Tibial artery (tissue), 4 donors: ENCODE data around the gene GDPD1.
"Not testable (repeated sequence)": the region's sequence is repeated elsewhere in the genome, so short reads cannot be mapped to it uniquely, and the experiment has no call there.

ENCODE experiments used
- DNase-seq, 2 donors: peaks; one replicate each; pipeline ENCODE4 v3.0.0-alpha.2; 2019
- H3K27ac ChIP-seq, 2 donors: fragments of 200-600 bp; sonication (generic) in 1 of 2; 1 replicate in 1 of 2; 2 replicates in 1 of 2; pipeline ENCODE4 v1.5.1; 2018 to 2019; ENCODE audit warnings: mild to moderate bottlenecking in 1 of 2
- H3K27me3 ChIP-seq, 2 donors: fragments of 200-600 bp; sonication (generic) in 1 of 2; one replicate each; pipeline versions ENCODE4 v1.5.1 to v1.6.0; 2016 to 2019
- H3K36me3 ChIP-seq, 3 donors: fragments of 200-600 bp; sonication (generic) in 2 of 3; one replicate each; pipeline ENCODE4 v1.5.1; 2016 to 2019; ENCODE audit warnings: mild to moderate bottlenecking in 2 of 3
- H3K4me1 ChIP-seq, 4 donors: fragments of 200-600 bp; sonication (generic) in 2 of 4; 1 replicate in 3 of 4; 2 replicates in 1 of 4; pipeline ENCODE4 v1.5.1; 2016 to 2019
- H3K4me3 ChIP-seq, 2 donors: fragments of 200-600 bp; sonication (generic) in 1 of 2; 1 replicate in 1 of 2; 2 replicates in 1 of 2; pipeline ENCODE4 v1.5.1; 2018 to 2019; ENCODE audit warnings: mild to moderate bottlenecking in 2 of 2
- H3K9me3 ChIP-seq, 3 donors: fragments of 200-600 bp; sonication (generic) in 1 of 3; one replicate each; pipeline ENCODE4 v1.5.1; 2016 to 2019
- CTCF ChIP-seq, 2 experiments: fragments of 200-600 bp in 1 of 2; fragments of 450-650 bp in 1 of 2; IDR thresholded peaks; one replicate each; pipeline ENCODE4 v1.5.1; 2017 to 2019; ENCODE audit warnings: antibody characterized with exemption in 2 of 2, mild to moderate bottlenecking in 1 of 2, moderate library complexity in 1 of 2
- intact Hi-C: fragments of 100-400 bp; cut with DNase I; formaldehyde crosslinking; loops from one replicate; pipeline ENCODE4 v1.15.0; 2023; ENCODE audit warnings: low total_unique reads

Gene GDPD1

DNA sequence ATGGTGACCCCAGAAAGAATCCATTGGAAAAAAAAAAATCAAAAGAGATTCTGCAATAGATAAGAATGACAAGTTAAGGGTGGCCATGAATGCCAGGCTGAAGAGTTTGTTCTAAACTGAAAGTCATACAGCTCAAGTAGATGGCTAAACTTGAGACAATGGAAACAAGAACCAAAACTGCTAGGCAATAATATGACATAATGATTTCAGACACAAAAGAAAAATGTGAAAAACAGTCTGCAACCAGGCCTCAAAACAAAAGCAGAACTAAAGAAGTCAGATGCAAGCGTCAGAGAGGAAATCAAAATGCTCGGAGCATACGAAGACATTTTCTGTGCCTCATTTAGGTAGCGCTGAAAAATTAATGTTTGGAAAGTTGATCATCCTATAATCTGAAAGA is 56.7 kb downstream of the GDPD1 start:
- no peak for DNase-seq
- Histone ChIP-seq H3K27me3 (no peaks in the 10 kb centered on the region), H3K4me3 (no peak overlapping the region), H3K27ac (no peak overlapping the region), H3K36me3 (peaks cover 0 to 9% (median 0%) of the 10 kb centered on the region in 3 donors), H3K4me1 (no peaks in the 10 kb centered on the region), H3K9me3 (no peaks in the 10 kb centered on the region)
- TF ChIP-seq CTCF (IDR thresholded peaks at IDR 0.05), result no peak
- intact Hi-C loops, result no loop called here

DNA sequence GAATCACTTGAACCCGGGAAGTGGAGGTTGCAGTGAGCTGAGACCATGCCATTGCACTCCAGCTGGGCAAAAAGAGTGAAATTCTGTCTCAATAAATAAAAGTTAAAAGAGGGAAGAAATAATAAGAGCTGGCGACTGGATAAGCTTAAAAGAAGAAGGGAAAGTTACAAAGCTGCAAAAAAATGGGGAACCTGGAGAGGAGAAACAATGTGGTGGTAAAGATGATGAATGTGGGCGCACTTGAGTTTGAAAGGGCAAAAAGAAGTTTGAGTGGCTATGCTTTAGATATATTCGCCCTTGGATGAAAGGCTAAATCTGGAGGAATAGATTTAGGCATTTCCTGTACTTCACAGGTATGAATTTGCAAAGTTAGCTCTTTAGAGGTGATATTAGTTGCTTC is 58.1 kb downstream of the GDPD1 start:
- Histone ChIP-seq H3K9me3 (no peaks in the 10 kb centered on the region), H3K4me3 (no peak overlapping the region), H3K27ac (no peak overlapping the region), H3K27me3 (no peaks in the 10 kb centered on the region), H3K4me1 (no peaks in the 10 kb centered on the region), H3K36me3 (peaks cover 0 to 5% (median 0%) of the 10 kb centered on the region in 3 donors)
- DNase-seq, result no peak
- intact Hi-C loops, result no loop called here
- no peak for TF ChIP-seq CTCF (IDR thresholded peaks at IDR 0.05)

GRCh38 chr17:59284317-59284716 is 64.0 kb downstream of the GDPD1 start:
- intact Hi-C loops, result no loop called here

DNA sequence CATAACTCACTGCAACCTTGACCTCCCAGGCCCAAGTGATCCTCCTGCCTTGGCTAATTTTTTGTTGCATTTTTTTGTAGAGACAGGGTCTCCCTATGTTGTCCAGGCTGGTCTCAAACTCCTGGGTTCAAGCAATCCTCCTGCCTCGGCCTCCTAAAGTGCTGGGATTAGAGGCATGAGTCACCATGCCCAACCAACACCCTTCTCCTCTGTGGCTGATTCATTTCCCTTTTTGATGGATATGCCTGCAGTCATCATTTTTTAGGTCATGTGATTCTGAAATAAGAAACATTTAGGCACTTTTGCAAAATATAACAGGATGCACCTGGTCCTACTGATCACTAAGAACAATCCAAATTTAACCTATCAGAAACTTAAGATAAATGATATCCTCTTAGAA is 67.1 kb downstream of the GDPD1 start:
- Histone ChIP-seq H3K9me3 (no peaks in the 10 kb centered on the region), H3K4me3 (no peak overlapping the region), H3K27ac (no peak overlapping the region), H3K36me3 (no peaks in the 10 kb centered on the region), H3K4me1 (no peaks in the 10 kb centered on the region), H3K27me3 (no peaks in the 10 kb centered on the region)
- DNase-seq, result no peak
- no peak for TF ChIP-seq CTCF (IDR thresholded peaks at IDR 0.05)
- intact Hi-C loops, result no loop called here

More at GRCh38 chr17:59284317-59284716, 64.0 kb downstream of the GDPD1 start:
- no peaks in the 10 kb centered on the region for H3K27me3 ChIP-seq
- no peaks in the 10 kb centered on the region for H3K4me1 ChIP-seq
- H3K36me3 ChIP-seq, result peaks cover 0 to 5% (median 0%) of the 10 kb centered on the region in 3 donors
- no peak overlapping the region for H3K27ac ChIP-seq
- H3K4me3 ChIP-seq, result no peak overlapping the region
- TF ChIP-seq CTCF (IDR thresholded peaks at IDR 0.05), result no peak
- H3K9me3 ChIP-seq, result no peaks in the 10 kb centered on the region
- DNase-seq, result no peak

GRCh38 chr17:59287891-59288290 is 67.6 kb downstream of the GDPD1 start:
- no peak overlapping the region for H3K27ac ChIP-seq
- H3K36me3 ChIP-seq, result no peaks in the 10 kb centered on the region
- no peaks in the 10 kb centered on the region for H3K27me3 ChIP-seq
- H3K4me1 ChIP-seq, result no peaks in the 10 kb centered on the region
- TF ChIP-seq CTCF (IDR thresholded peaks at IDR 0.05), result no peak
- intact Hi-C loops, result no loop called here
- no peaks in the 10 kb centered on the region for H3K9me3 ChIP-seq
- no peak overlapping the region for H3K4me3 ChIP-seq
- DNase-seq, result no peak

- Histone ChIP-seq H3K9me3 (no peaks in the 10 kb centered on the region), H3K36me3 (no peaks in the 10 kb centered on the region), H3K27ac (no peak overlapping the region), H3K27me3 (no peaks in the 10 kb centered on the region), H3K4me3 (no peak overlapping the region), H3K4me1 (no peaks in the 10 kb centered on the region)
- DNase-seq, result no peak
- intact Hi-C loops, result no loop called here
- TF ChIP-seq CTCF (IDR thresholded peaks at IDR 0.05), result no peak
Observed at GRCh38 chr17:59289981-59290301, 69.6 kb downstream of the GDPD1 start.

DNA sequence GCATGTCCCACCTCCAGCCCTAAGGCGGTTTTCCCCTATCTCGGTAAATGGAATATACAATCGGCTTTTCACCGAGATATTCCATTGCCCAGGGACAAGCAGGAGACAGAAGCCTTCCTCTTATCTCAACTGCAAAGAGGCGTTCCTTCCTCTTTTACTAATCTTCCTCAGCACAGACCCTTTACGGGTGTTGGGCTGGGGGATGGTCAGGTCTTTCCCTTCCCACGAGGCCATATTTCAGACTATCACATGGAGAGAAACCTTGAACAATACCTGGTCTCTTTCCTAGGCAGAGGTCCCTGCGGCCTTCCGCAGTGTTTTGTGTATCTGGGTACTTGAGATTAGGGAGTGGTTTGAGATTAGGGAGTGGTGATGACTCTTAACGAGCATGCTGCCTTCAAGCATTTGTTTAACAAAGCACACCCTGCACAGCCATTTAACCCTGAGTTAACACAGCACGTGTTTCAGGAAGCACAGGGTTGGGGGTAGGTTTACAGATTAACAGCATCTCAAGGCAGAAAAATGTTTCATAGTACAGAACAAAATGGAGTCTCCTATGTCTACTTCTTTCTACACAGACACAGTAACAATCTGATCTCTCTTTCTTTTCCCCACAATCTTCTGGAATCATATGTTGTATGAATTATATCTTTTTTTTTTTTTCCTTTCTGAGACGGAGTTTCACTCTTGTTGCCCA is 70.1 kb downstream of the GDPD1 start:
- H3K4me1 ChIP-seq, H3K4me3 ChIP-seq, H3K27me3 ChIP-seq, H3K36me3 ChIP-seq, intact Hi-C loops, H3K27ac ChIP-seq, DNase-seq, H3K9me3 ChIP-seq: not testable (repeated sequence)
